ENCODE data around the gene SCN4B.

The SCN4B gene

GRCh38 chr11:118174006-118174567, 21.5 kb upstream of the SCN4B start:
- DNase-seq = no peak

DNA sequence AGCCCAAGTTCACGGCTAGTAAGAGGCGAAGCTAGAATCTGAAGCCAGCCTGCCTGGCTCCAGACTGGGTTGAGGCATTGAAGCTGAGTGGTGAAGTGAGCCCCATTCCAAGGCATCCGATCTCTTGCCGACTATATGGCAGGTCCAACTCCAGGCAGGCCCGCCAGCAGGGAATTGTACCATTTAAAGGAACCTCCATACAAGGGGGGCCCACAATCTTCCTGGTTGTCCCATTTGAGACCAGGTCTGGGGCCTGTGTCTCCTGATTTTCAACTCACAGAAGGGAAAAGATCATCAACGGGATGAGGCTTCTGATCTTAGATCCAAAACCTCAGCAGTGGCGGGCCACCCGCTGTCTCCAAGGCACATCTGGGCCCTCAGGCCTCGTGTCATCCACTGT, 19.7 kb upstream of the SCN4B start:
- no peak for DNase-seq

- DNase-seq = no peak
These were observed 18.8 kb upstream of the SCN4B start for GRCh38 chr11:118171269-118172062.

GRCh38 chr11:118170882-118171268, 18.3 kb upstream of the SCN4B start:
- DNase-seq = peak; percentile 37

- no peak for DNase-seq
These were observed 17.6 kb upstream of the SCN4B start for GRCh38 chr11:118170231-118170630.

GRCh38 chr11:118169300-118170140, 16.9 kb upstream of the SCN4B start:
- DNase-seq = no peak

- DNase-seq = no peak
These were observed 16.1 kb upstream of the SCN4B start for GRCh38 chr11:118168751-118169150.

DNA sequence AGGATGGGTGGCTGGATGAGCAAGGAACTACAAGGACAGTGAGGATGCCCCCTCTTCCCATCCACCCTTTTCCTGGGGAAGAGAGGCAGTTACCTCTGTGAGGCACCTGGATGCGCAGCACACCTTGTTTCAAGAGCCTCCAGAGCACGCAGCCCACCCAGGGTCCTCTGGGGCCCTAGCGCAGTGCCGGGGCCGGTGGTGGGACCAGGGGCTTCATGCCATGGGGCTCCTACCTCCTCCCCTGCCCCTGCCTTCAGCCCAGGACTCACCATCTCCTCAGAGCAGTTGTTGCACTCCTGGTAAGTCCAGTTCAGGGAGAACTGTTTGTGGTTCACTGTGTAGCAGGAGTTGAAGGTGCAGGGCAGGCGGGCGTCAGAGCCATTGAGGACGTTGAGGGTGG, 15.7 kb upstream of the SCN4B start:
- no peak for DNase-seq

- no peak for DNase-seq
These were observed 15.3 kb upstream of the SCN4B start for GRCh38 chr11:118167906-118168305.

GRCh38 chr11:118167253-118167652, 14.6 kb upstream of the SCN4B start:
- no peak for DNase-seq

- no peak for DNase-seq
These were observed 14.0 kb upstream of the SCN4B start for GRCh38 chr11:118166641-118167040.

DNA sequence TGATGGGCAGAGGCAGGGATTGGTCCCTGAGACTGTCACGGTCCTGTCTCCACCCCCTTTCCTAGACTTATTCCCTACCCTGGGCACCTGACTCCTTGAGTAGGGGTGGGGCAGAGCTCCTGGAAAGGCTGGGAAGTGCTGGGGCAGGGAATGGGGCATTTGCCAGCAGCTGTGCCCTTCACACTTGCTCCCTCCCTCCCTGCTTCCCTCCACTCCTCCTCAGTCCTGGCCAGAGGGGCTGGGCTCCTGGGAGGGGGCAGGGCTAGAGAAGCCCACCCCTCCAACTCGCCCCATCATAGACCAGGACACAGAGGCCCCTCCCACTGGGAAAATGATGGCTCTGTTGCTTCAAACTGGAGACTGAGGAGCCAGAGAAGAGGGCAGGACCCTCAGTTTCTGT, 12.3 kb upstream of the SCN4B start:
- no peak for DNase-seq

- DNase-seq = no peak
These were observed 10.9 kb upstream of the SCN4B start for GRCh38 chr11:118163494-118163893.

DNA sequence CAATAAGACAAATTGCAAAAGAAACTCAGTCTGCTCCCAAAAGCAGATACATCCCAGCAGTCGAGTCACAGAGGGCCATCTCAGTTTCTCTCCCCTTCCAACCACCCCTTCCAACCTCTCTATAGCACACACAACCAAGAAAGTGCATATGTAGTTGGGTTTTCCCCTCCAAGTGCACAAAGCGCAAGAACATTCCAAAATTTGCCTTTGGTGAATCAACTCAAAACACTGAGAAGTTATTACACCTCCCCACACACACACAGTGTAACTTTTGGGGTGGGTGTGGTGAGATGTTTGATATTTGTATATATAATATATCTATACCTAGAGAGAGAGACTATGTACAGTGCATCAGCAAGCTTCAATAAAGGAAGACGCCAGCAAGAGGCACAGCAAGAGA, 10.2 kb upstream of the SCN4B start:
- no peak for DNase-seq

GRCh38 chr11:118161786-118162185, 9.2 kb upstream of the SCN4B start:
- no peak for DNase-seq

DNA sequence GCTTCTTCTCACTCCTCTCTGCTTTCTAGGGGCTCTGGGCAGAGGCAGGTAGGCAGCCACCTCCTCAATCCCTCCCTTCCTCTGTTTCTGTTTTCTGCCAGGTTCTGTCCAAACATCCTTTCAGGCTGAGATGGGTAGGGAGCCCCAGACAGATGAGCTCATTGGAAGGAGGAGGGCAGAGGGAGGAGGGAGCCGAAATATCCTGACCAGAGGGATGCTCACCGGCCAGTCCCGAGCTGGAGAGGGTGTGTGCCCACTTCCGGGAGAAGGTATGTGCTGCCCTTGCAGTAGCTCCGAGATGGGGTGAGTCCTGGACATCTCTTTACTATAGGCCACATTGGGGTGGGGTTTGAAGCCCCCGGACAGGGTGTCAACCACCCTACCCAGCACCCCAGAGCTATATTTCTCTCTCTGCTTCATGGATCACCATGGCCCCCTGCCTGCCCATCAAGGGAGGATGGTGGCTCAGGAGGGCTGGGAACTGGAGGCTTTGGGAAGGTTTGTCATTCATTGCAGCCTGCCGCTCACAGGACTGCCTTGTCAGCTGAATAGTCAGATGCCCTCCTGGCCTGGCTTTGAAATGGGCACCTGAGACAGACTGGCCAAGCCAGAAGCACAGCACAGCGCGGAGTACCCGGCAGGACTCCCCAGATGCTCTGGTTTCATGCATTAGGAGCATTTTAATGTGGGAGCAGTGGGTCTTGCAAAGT, 4.7 kb upstream of the SCN4B start:
- DNase-seq = no peak

- no peak for DNase-seq
These were observed 4.0 kb upstream of the SCN4B start for GRCh38 chr11:118156531-118157185.

DNA sequence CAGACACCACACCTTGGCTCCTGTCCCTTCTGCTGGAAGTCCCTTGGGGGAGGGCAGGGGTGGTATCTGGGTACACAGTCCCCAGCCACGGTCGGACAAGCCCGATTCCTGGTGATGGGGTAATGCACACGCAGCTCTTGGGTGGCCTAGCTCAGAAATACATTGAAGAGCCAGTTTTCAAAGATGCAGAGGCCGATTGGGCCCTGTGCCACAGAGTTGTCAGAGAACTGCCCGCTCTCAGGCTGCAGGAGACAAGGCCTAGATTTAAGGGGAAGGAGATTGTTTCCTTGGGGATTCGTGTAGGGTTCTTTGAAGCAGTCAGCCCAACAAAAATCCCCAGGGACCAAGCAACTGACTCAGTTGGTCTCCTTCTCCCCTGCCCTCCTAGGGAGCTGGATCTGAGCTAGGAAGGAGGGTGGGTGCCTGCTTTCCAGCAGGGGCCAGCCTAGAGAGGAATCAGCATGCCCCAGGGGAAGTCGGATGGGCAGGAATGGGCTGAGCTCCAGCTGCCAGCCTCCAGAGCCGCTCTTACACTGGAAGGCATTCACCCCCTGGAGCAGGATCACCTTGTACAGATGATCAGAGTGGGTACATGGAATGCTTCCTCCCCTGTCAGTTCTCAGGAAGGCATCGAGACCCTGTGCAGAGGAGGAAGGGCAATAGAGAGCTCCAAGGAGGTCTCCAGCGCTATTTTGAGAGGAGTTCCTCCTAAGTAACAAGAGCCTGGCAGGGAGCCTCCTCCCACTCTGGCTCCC, 3.3 kb upstream of the SCN4B start:
- DNase-seq = no peak

DNA sequence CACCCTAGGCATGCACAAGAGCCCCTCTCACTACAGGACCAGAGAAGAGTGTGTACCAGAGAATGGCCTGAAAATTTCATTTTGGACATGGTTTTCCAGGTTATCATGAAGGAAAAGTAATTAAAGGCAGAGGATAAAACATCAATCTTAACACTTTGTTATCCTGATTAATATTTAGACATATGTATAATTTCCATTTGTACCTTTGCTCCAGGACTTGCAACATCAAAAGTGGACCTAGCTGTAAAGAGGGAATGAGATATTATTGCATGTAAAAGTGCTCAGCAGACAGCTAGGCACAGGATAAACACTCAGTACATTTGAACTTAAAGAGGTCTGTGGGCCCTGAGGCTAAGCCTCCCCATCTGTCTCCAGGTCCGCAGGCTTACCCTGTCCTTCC, 2.0 kb upstream of the SCN4B start:
- no peak for DNase-seq

- DNase-seq = no peak
These were observed 1.4 kb upstream of the SCN4B start for GRCh38 chr11:118153976-118154375.

GRCh38 chr11:118153516-118153915, 893 bp upstream of the SCN4B start:
- DNase-seq = no peak

DNA sequence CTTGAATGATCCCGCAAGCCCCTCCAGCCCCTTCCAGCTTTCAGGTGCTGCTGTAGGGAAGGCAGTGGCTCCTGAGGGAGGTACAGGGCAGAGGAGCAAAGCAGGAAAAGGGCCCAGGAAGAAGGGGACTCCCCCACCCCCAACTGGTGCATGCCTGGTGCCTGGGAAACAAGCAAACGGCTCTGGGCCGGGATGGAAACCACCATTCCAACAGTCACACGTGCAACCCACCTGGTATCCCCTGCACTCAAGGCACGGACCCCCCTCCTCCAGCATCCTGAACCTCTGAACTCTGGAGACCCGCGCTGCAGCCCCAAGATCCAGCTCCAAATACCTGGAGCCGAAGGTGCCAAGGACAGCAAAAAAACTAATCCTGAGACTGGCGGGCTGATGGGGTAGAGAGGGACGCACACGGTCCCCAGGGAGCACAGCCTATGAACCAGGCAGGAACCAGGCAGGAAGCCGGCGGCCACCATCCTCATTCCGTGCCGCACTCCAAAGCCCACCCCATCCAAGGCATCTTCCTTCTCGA, 537 bp downstream of the SCN4B start:
- no peak for DNase-seq
